Osteoblast (primary cell): ENCODE measurements around the gene NUDCD2. TPM values are rescaled to one million over a fixed set of nuclear protein-coding genes. Genes with fewer than 3 reads are reported as not detected.

Experiments
- DNase-seq: peaks from one replicate; pipeline ENCODE4 v3.0.0; 2011; ENCODE audit warnings: low spot score, mixed read lengths; ENCODE audit not compliant: insufficient read length; ENCODE audit errors: missing footprints
- H2AFZ ChIP-seq: 2 replicates; pipeline ENCODE4 v1.6.0; 2011; ENCODE audit warnings: mild to moderate bottlenecking, low read length
- H3K27ac ChIP-seq: 2 replicates; pipeline ENCODE4 v1.5.1; 2011; ENCODE audit warnings: mild to moderate bottlenecking, low read depth, low read length, moderate library complexity
- H3K27me3 ChIP-seq: 2 replicates; pipeline ENCODE4 v1.6.0; 2012; ENCODE audit warnings: mild to moderate bottlenecking, control low read depth, inconsistent platforms, low read length, moderate library complexity; ENCODE audit not compliant: insufficient read depth
- H3K36me3 ChIP-seq: 2 replicates; pipeline ENCODE4 v1.5.1; 2011; ENCODE audit warnings: mild to moderate bottlenecking, low read length, control low read depth, moderate library complexity; ENCODE audit not compliant: insufficient read depth
- H3K4me1 ChIP-seq: 2 replicates; pipeline ENCODE4 v1.5.1; 2011; ENCODE audit warnings: mild to moderate bottlenecking, low read length, control low read depth, moderate library complexity; ENCODE audit not compliant: insufficient read depth
- H3K4me2 ChIP-seq: 2 replicates; pipeline ENCODE4 v1.6.0; 2011; ENCODE audit warnings: mild to moderate bottlenecking, low read length; ENCODE audit not compliant: insufficient read depth
- H3K4me3 ChIP-seq: fragments of 200-600 bp; sonication (generic); 3 replicates; pipeline ENCODE4 v1.5.1; 2012; ENCODE audit warnings: mild to moderate bottlenecking, low read length, inconsistent platforms; ENCODE audit not compliant: insufficient read depth
- H3K79me2 ChIP-seq: 2 replicates; pipeline ENCODE4 v1.6.0; 2012; ENCODE audit warnings: mild to moderate bottlenecking, low read length, control low read depth, inconsistent platforms; ENCODE audit not compliant: insufficient read depth
- H3K9me3 ChIP-seq: 2 replicates; pipeline ENCODE4 v1.5.1; 2011; ENCODE audit warnings: low read depth, low read length, control low read depth
- H4K20me1 ChIP-seq: 2 replicates; pipeline ENCODE4 v1.6.0; 2012; ENCODE audit warnings: mild to moderate bottlenecking, low read length, control low read depth; ENCODE audit not compliant: insufficient read depth
- total RNA-seq: library from RNA; depleted of rRNA; stranded (reverse); fragments of >200 nt; gene quantifications from 2 replicates; pipeline ENCODE4 v1.2.3, GENCODE V29; 2012
- TF ChIP-seq, protein P1 (sequence below): IDR thresholded peaks from 2 replicates; pipeline ENCODE4 v1.5.1; 2011; ENCODE audit warnings: mild to moderate bottlenecking, low read depth, low read length, moderate library complexity; ENCODE audit errors: extremely low read depth

NUDCD2 gene
- total RNA-seq, 1 donor: 7.2 TPM

DNA sequence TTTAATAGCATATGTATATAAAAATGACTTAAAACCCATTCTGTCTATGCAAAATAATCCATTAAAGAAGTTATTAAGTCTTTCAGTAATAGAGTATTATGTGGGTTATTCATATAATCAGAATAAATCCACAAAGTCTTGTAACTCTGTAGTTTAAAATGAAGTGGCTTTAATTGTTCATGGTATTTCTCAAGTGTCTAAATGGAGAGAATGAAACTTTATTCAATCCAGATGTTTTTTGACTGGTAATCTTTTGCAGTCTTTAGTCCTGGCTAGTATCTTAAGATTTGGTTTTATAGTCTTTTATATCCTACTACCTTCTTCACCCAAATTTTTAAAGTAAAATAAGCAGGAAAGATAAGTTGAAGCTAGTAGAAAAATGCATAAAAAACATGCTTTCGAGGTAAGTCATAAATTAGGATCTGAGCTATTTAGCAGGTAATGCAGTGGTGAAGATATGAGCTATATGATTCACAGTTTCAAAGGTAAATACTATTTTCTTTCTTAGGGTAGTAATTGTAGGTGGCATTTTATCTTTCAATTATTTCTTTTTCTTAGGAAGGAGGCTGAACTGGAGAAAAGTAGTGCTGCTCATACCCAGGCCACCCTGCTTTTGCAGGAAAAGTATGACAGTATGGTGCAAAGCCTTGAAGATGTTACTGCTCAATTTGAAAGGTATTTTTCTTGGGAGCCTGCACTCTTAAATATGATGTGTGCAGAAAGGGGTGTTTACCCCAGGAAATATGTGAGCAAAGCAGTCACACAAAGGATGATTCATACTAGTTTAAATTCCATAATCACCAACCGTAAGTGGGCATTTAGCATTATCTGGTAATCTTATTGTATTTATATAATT lies 18.5 kb upstream of the NUDCD2 start:
- H3K36me3 ChIP-seq: peaks cover 9% of the 10 kb centered on the region
- no peak overlapping the region for H2AFZ ChIP-seq
- H3K4me2 ChIP-seq: peak overlapping the region; percentile 5

DNA sequence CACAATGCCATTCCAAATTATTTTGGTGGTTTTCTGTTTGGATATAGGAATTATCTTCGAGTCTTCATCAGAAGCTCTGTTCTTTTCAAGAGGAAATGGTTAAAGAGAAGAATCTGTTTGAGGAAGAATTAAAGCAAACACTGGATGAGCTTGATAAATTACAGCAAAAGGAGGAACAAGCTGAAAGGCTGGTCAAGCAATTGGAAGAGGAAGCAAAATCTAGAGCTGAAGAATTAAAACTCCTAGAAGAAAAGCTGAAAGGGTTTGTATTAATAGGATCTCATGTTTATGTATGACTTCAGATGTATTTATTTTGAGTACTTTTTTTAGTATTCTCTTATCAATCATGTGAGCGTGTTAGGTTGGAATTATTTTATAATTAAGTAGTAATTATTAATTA lies 15.5 kb upstream of the NUDCD2 start:
- Histone ChIP-seq H3K36me3 (peaks cover 12% of the 10 kb centered on the region), H3K79me2 (no peaks in the 10 kb centered on the region), H3K27ac (no peak overlapping the region), H4K20me1 (no peaks in the 10 kb centered on the region), H3K27me3 (no peaks in the 10 kb centered on the region), H3K4me2 (no peak overlapping the region), H3K9me3 (no peaks in the 10 kb centered on the region), H2AFZ (no peak overlapping the region), H3K4me1 (peaks cover 12% of the 10 kb centered on the region), H3K4me3 (no peak overlapping the region)
- no peak for DNase-seq
- TF ChIP-seq, protein P1, sequence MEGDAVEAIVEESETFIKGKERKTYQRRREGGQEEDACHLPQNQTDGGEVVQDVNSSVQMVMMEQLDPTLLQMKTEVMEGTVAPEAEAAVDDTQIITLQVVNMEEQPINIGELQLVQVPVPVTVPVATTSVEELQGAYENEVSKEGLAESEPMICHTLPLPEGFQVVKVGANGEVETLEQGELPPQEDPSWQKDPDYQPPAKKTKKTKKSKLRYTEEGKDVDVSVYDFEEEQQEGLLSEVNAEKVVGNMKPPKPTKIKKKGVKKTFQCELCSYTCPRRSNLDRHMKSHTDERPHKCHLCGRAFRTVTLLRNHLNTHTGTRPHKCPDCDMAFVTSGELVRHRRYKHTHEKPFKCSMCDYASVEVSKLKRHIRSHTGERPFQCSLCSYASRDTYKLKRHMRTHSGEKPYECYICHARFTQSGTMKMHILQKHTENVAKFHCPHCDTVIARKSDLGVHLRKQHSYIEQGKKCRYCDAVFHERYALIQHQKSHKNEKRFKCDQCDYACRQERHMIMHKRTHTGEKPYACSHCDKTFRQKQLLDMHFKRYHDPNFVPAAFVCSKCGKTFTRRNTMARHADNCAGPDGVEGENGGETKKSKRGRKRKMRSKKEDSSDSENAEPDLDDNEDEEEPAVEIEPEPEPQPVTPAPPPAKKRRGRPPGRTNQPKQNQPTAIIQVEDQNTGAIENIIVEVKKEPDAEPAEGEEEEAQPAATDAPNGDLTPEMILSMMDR: no peak

More for the DNA sequence above, 18.5 kb upstream of the NUDCD2 start:
- peak; percentile 15 for DNase-seq
- TF ChIP-seq, protein P1: no peak
- Histone ChIP-seq H3K79me2 (no peaks in the 10 kb centered on the region), H4K20me1 (no peaks in the 10 kb centered on the region), H3K4me1 (peaks cover 12% of the 10 kb centered on the region), H3K4me3 (no peak overlapping the region), H3K27me3 (no peaks in the 10 kb centered on the region), H3K27ac (peak overlapping the region; percentile 44), H3K9me3 (no peaks in the 10 kb centered on the region)

DNA sequence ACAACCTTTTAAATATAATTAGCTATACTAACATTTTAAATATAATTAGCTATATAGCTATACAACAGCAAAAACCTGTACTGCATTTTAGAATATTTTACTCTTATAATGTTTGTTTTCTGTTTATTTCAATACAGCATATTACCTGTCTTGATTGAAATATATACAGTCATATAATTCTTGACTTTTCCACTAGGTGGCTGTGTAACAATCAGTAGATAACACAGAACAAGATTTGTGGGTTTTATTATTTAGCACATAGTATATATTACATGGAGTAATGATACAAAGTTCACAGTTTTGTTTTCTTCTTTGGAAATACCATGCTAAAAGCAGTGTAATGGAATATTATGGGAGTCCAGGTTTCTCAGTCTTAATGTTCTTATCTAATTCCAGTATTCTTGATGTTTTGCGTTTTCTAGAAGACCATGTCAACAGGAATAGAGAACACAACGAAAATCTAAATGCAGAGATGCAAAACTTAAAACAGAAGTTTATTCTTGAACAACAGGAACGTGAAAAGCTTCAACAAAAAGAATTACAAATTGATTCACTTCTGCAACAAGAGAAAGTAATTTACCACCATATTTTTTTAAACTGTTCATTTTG lies 13.8 kb upstream of the NUDCD2 start:
- no peak overlapping the region for H3K4me2 ChIP-seq
- no peaks in the 10 kb centered on the region for H3K9me3 ChIP-seq
- peaks cover 22% of the 10 kb centered on the region for H3K36me3 ChIP-seq
- H3K4me1 ChIP-seq: peaks cover 8% of the 10 kb centered on the region
- H2AFZ ChIP-seq: peak overlapping the region; percentile 31
- H3K27me3 ChIP-seq: no peaks in the 10 kb centered on the region
- TF ChIP-seq, protein P1: peak; percentile 32
- DNase-seq: no peak
- no peaks in the 10 kb centered on the region for H4K20me1 ChIP-seq
- H3K27ac ChIP-seq: no peak overlapping the region
- H3K4me3 ChIP-seq: no peak overlapping the region
- no peaks in the 10 kb centered on the region for H3K79me2 ChIP-seq

DNA sequence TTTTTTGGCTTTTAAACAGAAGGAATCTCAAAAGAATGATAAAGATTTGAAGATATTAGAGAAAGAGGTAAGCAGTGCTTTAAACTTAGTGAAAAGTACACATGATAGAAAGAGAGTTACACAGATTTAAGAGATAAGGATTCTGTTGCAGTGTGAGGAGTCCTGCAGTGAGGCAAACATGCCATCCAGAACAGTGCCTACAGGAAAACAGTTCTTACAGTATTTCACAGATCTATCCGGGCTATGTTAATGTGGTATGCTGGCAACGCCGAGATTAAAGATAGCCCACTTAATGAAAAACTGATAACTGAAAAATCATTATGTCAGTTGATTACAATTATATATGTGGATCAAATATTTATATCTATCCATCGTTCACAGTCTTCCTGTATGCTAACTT lies 7.8 kb upstream of the NUDCD2 start:
- no peaks in the 10 kb centered on the region for H3K9me3 ChIP-seq
- H3K4me1 ChIP-seq: peaks cover 7% of the 10 kb centered on the region
- no peak overlapping the region for H3K4me3 ChIP-seq
- no peaks in the 10 kb centered on the region for H4K20me1 ChIP-seq
- H3K79me2 ChIP-seq: peaks cover 17% of the 10 kb centered on the region
- no peak overlapping the region for H3K27ac ChIP-seq
- H3K36me3 ChIP-seq: peaks cover 12% of the 10 kb centered on the region
- no peaks in the 10 kb centered on the region for H3K27me3 ChIP-seq
- TF ChIP-seq, protein P1: no peak
- H3K4me2 ChIP-seq: no peak overlapping the region
- peak overlapping the region; percentile 57 for H2AFZ ChIP-seq
- DNase-seq: no peak
